NCI-H345 treated with DMSO at 0.1 percent for 48 hours (cell line): ENCODE results near the gene GAS2L3.
"Not testable (repeated sequence)": the region's sequence is repeated elsewhere in the genome, so short reads cannot be mapped to it uniquely, and the experiment has no call there.

Experiments used
- DNase-seq: peaks from one replicate; lab custom pipeline; 2025; ENCODE audit not compliant: unreplicated experiment; lab: John Stamatoyannopoulos, UW

GAS2L3 gene

DNA sequence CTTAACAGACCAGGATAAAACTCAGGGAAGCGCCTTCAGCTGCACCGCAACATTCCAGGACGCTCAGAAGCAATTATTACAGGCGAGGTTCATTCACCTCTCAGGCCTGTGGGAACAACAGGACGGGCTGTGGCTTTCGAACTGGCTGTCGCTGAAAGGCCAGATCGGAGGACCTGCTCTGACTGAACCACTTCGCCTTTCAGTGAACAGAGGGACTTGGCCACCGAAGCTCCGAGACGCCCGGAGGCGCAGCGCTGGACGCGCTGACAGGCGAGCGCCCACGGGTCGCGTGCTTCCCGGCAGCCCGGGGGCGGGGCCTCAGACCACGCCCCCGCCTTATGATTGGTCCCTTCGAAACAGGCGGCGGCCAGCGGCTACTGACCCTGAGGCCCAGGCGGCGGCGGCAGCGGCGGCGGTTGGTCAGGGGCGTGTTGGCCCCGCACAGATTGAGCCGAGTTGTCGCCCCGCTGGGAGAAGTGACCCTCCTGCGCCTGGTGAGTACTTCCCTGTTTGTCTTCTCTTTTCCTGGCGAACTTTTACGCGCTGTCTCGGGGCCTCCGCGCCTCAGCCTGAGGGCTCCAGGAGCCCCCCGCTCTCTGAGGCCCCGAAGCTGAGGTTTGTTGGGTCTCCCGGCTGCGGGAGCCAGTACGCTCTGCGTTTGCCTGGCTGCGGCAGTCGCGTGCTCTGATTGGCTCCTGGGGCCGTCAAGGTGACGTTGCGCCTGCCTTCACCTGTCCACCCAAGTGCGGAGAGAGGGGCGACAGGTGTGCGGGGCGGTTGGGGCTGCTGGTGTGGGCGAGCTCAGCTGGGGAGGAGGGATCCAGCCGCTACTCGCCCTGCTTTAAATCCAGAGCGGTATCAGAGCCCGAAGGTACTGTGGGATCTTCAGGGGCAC is at the start of gene GAS2L3:
Gene GAS2L3, plus strand, starts transcription at position 393 of the 895 bp plus-strand sequence. CDS start 21,221 bp downstream, outside the sequence.
- peak; percentile 80 for DNase-seq

DNA sequence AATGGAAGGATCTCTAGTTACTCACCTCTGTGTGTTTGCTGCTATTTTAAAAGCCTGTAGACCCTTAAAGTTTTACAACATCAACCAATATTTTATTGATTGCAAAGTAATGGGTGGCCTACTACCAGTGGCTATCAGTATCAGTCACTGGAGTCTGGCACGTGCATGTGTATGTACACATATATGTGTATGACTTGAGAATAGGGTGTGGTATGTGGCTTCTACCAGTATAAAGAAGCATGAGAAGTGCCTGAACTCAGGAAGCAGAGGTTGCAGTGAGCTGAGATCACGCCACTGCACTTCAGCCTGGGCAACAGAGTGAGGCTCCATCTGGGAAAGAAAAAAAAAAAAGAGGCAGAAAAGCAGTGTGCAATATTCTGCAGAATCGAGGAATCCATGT is 45.5 kb upstream of the GAS2L3 start:
- no peak for DNase-seq

DNA sequence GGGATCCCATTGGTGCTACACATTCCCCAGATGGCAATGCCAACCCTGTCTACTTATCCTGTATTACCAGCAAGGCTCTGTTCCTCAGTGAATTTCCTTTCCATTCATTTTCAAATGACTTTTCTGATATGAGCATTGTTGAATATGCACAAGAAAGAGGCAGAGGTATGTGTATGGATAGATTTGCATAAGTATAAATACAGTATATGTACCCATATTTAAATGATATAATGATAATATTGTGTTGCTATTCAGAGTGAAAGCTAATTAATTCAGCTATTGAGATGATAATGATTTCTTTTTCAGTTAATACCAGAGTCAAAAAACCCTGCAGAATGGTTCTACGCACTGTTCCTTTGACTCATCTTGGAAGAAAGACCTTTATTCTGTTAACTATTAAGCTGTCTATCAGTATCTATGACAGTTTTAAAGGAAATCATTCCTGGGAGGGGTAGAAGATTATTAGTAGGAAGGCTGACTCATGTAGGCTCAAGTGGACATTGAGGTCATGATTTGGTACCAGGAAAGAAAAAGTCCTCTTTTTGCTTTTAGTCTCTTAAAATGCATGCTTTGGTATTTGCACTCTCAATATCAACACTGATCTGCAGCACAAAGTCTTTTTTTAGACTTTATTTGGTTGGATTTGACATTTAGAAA is 44.9 kb upstream of the GAS2L3 start:
- no peak for DNase-seq

DNA sequence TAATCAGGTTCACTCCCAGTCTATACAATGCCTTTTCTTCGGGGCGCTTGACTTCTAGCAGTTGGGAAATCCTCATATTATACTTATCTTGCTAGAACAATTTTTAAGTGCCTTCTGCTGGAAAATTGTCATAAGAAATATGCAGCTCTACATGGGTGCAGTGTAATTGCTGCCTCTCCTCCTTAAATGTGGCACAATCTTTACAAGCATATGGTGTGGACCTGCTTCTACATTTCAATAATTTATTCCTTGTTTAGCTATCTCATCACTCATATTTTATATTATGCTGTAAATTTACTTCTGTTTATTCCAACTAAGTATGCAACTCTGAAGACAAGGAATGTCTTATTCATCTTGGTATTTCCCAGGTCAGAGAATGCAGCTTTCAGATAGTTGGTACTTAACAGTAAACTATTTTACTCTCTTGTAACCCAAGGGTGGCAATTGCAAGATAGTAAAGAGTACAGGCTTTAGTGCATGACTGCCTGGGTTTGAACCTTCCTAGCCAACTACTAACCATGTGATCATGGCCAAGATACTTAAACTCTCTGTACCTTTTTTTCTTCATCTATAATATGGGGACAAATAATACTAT is 43.6 kb upstream of the GAS2L3 start:
- no peak for DNase-seq

DNA sequence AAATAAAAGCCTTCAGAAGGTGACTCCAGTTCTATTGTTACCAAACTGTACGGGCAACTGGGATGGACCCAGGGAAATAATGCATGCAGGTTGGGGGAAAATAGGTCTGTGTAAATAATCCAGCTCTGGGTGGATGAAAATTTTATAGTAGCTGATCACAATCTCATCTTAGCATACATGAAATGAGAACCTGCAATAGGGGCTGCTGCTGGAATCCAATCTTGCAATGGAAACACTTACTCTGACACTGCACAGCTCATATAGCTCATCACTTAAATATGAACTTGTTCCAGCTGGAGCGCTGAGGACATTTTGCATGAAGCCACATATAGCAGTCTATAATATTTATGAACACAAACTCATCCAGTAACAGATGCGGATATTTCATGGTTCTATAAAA is 40.1 kb upstream of the GAS2L3 start:
- no peak for DNase-seq

DNA sequence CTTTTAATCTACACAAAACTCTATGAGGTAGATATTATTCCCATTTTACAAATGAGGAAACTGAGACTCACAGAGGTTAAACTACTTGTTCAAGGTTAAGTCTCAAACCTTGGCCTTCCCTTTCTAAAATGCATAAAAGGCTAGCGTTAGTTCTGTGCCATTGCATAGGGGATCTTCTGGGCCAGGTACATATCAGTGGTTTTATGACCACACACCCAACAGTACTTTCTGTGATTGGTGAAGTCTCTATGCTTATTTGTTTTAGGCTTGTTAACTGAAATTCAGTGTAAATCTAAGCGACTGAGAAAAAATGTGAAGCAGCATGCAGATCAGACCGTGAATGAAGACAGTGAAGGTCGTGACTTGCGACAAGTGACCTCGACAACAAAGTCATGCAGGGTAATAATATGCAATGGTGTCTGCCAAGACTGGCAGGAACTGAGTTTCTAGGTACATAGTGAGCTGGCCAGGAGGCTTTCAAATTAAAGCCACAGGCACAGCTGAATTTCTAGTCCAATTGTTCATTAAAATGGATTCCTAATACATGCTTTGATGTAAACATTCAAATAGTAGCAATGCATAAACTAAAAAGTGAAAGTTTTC is 38.8 kb upstream of the GAS2L3 start:
- DNase-seq, result no peak

DNA sequence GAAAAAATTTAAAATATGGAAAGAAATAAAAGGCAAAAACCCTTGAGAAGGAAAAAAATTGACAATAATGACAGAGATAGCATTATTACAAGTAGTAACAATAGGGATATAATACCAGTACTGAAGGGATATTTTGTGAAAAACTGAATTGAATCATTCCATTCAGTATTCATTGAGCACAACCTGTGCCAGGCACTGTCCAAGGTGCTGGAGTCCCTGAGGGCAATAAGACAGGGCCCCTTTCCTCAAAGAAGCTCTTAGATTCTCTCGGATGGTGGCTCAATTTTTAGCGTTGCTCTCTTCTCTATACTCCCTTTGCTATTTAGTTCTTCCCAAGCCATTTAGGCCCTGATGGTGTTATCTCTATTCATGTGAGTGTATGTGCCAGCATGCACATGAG is 34.3 kb upstream of the GAS2L3 start:
- DNase-seq, result no peak

DNA sequence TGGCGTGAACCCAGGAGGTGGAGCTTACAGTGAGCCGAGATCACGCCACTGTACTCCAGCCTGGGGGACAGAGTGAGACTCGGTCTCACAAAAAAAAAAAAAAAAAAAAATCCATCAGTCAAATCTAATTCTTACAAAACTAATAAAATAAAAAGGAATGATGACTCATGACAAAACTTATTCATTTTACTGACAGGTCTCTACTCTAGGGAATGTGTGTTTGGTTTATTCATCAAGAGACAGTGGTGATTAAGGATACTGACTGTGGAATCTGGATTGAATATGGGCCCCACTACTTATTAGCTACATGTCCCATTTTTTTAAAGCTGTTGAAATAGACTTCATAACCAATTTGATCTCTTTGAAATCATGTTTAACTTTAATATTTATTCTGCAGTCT is 29.3 kb upstream of the GAS2L3 start:
- DNase-seq, result no peak

DNA sequence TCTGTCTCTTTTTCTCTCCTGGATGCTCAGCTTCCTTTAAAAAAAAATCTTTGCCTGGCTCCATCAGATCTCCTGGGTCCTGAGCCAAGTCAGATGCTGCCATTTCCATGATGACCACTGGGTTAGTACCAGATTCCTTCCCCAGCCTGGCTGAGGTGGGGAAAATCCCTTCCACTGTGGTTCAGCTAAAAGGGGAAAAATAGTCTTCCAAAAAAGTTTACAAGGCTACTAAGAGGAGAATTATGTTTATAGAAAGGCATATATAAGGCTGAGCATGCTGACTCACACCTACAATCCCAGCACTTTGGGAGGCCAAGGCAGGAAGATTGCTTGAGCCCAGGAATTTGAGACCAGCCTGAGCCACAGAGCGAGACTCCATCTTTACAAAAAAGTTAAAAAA is 28.4 kb upstream of the GAS2L3 start:
- DNase-seq, result no peak

DNA sequence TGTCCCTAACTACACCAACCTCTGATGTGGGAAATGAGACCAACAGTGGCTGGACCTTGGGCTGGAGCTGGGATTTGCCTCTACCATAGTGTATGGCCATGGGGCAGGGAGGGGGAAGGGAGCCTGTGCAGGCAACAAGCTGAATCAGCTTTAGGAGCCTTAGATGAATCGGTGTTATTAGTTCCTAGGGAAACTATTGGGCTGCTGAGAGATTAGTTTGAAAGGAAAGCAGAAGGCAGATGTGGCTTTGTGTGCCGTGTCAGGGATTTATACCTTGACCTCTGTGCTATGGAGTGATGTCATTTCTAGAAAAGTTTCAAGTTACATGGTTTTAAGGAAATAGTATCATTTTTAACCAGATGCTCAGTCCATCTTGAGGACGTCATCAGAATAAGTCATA is 19.5 kb upstream of the GAS2L3 start:
- no peak for DNase-seq

DNA sequence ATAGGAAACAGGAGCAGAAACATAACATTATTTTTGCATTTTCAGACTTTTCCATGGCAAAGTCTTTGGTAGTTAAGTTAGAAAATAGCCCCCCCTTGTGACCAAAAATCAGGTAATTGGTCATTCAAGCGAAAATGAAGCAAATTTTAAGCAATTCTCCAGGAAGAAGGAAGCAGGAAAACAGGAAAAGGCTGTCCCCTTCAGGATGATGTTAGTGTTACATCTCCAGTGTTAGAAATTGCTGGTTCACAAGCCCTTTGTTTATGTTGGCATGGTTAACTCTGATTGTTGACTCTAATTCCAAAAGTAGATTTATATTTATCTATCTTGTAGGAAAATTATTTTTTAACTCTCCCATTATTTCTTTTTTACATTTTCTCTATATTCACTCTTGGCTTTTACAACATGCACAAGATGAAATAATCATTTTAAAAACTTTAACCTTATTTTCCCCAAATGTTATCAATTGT is 18.8 kb upstream of the GAS2L3 start:
- DNase-seq, result peak; percentile 19

DNA sequence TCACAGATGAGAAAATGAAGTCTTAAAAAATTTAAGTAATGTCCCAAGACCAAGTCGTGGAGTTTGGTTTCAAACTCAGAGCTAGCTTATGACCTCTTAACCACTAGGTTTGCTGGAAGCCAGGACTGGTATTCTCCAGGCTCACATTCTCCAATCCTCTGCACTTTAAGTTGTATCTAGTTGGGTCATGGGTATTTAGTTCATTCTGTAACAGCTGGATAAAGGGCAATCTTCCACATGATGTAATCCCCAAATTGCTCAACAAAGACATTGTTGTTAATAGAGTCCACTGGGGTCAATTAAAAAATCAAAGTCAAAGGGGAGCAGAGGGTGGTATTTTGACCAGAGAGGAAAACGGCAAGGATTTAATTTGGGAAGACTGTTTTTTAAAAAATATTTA is 17.8 kb upstream of the GAS2L3 start:
- DNase-seq, result no peak

DNA sequence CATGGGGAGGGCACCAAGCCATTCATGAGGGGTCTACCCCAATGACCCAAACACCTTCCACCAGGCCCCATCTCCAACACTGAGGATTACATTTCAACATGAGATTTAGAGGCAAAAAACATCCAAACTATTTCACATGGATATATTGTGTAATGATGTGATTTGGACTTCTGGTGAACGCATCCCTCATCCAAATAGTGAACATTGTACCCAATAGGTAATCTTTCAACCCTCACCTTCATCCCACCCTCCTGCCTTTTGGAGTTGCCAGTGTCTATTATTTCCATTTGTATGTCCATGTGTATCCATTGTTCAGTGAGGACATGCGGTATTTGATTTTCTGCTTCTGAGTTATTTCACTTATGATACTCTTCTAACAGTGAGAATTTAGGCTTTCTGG is 16.1 kb upstream of the GAS2L3 start:
- no peak for DNase-seq

DNA sequence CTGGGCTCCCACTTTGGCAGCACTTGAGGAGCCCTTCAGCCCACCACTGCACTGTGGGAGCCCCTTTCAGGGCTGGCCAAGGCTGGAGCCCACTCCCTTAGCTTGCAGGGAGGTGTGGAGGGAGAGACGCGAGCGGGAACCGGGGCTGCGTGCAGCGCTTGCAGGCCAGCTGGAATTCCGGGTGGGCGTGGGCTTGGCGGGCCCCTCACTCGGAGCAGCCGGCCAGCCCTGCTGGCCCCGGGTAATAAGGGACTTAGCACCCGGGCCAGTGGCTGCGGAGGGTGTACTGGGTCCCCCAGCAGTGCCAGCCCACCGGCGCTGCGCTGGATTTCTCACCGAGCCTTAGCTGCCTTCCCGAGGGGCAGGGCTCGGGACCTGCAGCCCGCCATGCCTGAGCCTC is 14.2 kb upstream of the GAS2L3 start:
- DNase-seq, result not testable (repeated sequence)

DNA sequence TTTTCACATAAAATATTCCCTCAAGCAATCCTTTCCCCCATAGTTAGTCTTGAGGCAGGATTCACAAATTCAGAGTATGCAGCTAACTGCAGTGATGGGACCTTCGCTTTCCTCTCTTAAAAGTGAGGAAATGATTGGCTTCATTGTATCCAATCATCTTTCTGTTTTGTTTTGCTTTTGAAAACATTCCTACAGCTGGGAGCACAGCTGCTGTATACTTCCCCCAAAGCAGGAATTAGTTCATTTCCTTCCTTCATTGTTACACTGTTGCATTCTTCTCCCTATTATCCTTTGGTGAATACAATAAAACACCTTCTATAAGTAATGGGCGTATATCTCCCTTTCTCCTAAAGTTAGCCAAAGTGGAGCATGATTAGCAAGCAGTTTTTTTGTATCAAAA is 9.4 kb upstream of the GAS2L3 start:
- DNase-seq, result no peak

DNA sequence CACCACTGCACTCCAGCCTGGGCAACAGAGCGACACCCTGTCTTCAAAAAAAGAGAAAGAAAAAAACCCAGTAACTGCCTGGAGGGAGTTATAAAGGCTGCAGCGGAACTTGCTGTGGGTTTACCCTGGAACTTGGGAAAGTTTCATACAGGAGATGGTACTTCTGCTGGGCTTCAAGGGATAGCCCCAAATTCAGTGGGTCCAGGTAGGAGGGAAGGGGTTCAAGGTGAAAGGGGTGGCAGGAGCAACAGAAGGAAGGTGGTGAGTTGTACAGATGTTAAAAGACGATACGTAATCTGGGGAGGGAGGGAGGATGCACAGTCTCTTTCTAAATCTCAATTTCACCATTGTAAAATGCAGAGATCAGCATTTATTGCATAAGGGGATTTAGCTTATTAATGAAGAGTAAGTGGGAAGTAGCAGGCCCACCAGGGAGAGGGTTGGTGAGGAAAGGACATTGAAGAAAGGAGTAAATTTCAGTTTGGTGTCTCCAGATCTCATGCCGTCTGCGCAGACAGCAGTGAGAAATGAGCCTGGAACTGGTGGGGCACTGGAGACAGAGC is 8.5 kb upstream of the GAS2L3 start:
- no peak for DNase-seq

DNA sequence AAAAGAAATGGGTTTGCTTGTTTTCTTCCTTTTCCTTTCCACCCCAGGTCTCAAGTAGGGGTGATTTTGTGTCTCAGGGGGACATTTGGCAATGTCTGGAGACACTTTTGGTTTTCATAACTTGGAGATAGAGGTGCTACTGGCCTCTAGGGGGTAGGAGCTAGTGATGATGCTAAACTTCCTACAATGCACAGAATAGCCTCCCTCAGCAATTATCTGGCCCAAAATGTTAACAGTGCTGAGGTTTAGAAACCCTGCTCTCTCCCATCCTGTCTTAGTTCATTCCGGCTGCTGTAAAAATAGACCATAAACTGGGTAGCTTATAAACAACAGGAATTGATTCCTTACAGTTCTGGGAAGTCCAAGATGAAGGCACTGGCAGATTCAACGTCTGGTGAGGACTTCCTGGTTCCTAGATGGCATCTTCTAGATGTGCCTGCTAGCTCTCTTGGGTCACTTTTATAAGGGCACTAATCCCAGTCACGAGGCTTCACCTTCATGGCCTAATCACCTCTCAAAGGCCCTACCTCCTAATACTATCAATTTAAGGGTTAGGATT is 7.4 kb upstream of the GAS2L3 start:
- DNase-seq, result no peak

DNA sequence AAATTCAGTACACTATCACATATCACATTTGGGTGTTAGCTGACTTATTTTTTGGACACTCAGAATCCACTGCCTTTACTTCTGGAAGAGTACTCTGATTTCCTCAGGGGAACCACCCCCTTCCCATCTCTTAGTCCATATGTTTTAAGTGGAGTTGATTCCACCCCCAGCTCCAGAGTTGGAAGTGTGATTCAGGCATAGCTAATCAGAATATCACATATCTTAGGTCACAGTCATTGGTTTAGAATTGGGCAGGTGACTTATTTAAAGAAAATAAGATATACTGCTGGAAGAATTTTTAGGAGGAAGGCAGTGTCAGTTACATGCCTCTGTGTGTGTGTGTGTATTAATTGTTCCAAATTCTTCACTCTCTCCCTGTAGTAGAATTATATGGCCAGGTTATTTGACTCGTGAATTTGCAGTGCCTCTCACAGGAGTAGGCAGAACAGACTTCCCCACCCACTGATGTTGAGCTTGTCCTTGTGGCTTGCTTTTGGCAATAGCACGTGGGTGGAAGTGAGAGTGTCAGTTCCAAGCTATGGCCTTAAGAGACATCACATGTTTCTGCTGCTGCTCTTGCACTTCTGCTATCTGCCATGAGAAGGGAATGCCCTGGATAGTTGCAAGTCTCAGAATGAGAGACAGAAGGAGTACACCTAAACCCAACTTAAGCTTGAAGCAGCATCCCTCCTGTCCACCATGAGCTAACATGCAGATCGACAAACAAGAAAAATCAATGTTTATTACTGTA is 6.4 kb upstream of the GAS2L3 start:
- DNase-seq, result no peak

DNA sequence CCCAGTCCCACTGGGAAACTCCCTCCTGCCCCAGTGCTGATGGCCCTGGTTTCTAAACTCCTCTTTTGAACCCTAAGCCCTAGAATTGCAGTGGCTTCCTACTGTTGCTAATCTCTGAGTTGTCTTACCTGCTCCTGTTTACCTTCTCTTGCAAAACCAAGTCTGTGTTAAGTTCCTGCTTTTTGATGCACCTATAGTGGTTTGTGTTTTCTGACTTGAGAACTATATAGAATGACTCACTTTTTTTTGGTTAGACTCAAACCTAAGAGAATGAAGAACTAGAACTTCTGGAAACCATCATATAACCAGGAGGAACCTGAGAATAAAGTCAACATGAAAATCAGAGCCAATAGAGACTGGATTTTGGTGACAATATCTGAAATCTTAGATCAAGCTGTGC is 5.5 kb upstream of the GAS2L3 start:
- no peak for DNase-seq

DNA sequence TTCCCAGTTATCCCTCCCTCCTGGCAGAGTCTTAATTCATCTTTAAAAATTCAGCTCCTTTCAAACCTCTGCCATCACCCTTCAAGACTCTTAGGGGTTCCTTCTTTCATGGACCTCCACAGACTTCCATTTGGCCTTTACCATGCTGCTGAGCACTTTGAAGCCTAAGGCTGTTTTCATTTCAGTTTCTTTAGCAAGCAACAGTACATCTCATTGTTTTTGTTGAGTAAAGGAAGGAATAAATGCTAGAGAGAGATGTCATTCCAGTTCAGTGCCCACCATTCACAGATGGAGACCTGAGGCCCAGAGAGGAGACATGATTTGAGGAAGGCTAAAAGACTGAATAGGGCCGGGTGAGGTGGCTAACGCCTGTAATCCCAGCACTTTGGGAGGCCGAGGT is 1.3 kb upstream of the GAS2L3 start:
- DNase-seq, result no peak
